GM12874 (cell line): ENCODE measurements around the gene MYOZ1.

Experiments
- CTCF ChIP-seq: IDR thresholded peaks from 2 replicates; pipeline ENCODE4 v1.5.1; 2011; ENCODE audit warnings: low read depth, mild to moderate bottlenecking, control low read depth, low read length, moderate library complexity; ENCODE audit not compliant: insufficient read depth

Gene MYOZ1

GRCh38 chr10:73644767-73645166 is 3.5 kb upstream of the MYOZ1 start:
- no peak for TF ChIP-seq CTCF

- peak; percentile 78 for TF ChIP-seq CTCF
These were observed 2.9 kb upstream of the MYOZ1 start for GRCh38 chr10:73644015-73644743.

DNA sequence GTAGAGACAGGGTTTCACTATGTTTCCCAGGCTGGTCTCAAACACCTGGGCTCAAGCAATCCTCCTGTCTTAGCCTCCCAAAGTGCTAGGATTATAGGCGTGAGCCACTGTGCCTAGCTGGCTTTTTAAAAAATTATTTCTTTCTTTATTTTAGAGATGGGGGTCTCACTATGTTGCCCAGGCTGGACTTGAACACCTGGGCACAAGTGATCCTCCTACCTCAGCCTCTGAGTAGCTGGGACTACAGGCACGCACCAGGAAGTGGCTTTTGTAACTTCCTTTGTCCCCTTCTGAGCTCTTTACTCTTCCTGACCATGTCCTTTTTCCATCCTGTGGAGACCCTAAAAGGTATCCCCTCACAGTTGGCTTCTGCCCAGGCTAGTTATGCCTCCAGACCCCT is 2.1 kb upstream of the MYOZ1 start:
- no peak for TF ChIP-seq CTCF

- TF ChIP-seq CTCF = no peak
These were observed 2.0 kb downstream of the MYOZ1 start for GRCh38 chr10:73639286-73639685.

GRCh38 chr10:73635781-73636180 is 5.5 kb downstream of the MYOZ1 start:
- no peak for TF ChIP-seq CTCF

DNA sequence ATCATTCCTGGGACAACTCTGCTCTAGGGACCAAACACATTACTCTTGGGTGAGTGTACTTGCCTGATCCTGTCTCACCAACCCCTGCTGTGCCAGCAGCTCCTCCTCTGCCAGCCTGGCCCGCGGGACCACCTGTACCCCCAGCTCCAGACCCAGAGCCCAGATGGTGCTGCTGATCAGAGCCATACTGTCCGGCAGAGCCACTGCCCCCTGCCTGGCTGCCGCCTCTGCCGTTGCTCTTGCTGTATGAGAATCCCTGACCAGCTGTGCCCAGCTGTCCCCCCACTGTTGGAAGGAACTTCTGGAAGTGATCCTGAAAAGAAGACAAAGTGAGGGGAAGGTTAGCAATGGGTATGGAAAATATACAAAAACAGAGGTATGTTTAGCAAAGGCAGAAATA is 6.9 kb downstream of the MYOZ1 start:
- TF ChIP-seq CTCF = no peak

GRCh38 chr10:73629165-73629564 is 12.1 kb downstream of the MYOZ1 start:
- TF ChIP-seq CTCF = no peak
